Measurements from ENCODE around the gene RNF26.

RNF26 gene

DNA sequence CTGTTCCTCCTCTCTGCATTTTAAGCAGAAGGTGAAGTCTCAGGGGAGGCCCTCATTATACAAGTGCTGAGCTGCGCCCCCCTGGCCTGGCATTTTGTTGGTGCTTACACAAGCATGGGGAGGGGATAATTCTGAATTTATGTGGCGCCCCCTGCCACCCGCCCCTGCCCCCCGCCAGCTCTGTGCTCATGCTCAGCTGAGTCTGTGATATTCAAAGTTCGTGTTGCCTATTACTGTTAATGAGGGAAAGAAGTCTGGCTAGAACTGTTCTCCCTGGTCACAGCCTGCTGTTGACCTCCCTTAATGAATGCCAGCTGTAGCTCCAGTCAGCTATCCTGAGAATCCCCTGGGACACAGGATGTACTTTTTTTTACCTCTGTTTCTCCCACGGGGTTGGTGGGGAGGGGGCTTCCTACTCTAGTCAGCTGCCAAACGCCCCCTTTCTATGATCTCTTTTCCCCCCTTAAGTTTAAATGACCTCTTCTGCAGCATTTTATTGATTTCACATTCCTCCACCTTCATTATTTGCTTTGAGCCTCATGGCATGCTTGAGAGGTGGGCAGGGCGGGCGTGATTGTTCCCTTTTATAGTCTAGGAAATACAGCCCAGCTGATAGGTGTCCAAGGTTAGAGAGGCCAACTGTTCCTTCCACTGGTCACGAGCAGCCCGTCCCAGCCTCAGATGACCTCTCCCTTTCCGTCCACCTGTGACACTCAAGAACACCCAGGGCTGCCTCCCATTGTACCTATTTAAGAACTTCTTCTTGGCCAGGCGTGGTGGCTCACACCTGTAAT lies 35.0 kb downstream of the RNF26 start:
- no peak for DNase-seq (ENCODE audit: low read depth in 1 of 2, low spot score in 1 of 2)

- DNase-seq (ENCODE audit: low read depth in 1 of 2, low spot score in 1 of 2): no peak
Observed at GRCh38 chr11:119370486-119371046, 36.2 kb downstream of the RNF26 start.

- no peak for DNase-seq (ENCODE audit: low read depth in 1 of 2, low spot score in 1 of 2)
Observed at GRCh38 chr11:119371067-119371601, 36.8 kb downstream of the RNF26 start.

GRCh38 chr11:119371778-119372182 lies 37.5 kb downstream of the RNF26 start:
- no peak for DNase-seq (ENCODE audit: low read depth in 1 of 2, low spot score in 1 of 2)

GRCh38 chr11:119372260-119373058 lies 38.1 kb downstream of the RNF26 start:
- no peak for DNase-seq (ENCODE audit: low read depth in 1 of 2, low spot score in 1 of 2)

- no peak for DNase-seq (ENCODE audit: low read depth in 1 of 2, low spot score in 1 of 2)
Observed at GRCh38 chr11:119373059-119373920, 39.0 kb downstream of the RNF26 start.

DNA sequence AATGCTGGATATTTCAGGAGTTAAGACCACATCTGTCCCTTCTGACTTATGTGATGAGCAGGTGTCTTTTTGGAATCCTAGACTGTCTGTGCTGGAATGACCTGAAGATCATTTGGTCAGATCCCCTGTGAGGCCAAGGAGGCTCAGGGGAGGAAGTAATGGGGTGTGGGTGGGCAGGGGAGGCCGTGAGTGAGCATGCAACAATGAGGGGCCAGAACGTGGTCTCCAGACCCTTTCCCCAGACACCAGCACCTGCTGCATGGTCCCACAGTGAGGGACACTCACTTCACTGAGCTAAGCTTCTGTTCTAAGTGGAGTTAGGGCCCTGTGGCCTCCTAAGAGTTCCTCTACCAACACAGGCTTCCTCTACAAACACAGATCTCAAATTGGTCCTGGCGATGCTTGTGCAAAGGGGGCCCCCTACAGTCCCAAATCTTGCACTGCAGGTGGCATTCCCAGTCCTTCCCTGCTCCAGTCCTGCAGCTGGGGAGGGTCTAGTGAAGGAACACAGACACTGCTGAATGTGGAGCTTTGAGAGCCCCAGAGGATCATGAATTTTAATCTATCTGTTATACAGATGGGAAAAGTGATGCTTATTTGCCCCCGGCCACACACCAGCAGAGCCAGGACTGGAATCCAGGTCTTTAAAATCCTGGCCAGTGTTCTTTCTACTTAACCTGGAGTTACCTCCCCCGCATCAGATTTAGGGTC lies 39.7 kb downstream of the RNF26 start:
- DNase-seq (ENCODE audit: low read depth in 1 of 2, low spot score in 1 of 2): no peak

GRCh38 chr11:119374632-119375336 lies 40.5 kb downstream of the RNF26 start:
- no peak for DNase-seq (ENCODE audit: low read depth in 1 of 2, low spot score in 1 of 2)

DNA sequence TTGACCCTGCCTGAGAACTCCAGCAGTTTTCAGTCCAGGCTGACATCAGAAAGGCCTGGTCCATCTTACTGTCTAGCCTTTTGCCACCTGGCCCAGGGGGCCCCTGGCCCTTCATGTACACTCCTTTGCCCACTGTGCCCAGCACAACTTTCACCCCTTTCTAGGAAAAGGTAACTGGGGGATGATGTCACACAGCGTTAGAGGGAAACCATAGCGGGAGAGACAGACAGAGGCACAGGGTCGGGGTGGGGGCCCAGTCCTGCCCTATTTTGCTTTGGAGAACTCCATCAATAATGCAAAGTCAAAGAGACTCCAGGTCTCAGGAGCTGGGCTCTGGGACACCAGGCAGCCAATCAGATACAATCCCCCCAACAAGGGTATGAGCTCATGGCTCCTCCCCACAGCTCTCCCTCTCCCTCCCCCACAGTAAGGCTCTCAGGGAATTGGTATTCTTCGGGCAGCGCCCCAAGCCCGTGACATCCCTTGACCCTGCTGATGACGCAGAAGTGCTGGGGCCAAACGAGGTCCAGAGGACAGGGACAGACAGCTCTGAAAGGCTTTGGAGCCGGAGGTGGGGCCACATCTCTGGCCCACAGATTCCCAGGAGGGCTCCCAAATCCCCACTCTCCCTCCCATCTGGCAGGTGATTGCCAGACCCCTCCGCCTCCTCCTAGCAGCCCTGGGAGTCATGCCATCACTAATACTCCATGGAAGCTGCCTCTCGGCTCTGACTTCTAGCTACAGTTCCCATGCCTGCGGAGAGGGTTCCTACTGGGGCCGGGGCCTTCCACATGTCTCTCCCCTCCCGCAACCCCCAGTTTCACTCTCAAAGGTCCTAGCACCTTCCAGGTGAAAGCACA lies 41.2 kb downstream of the RNF26 start:
- DNase-seq (ENCODE audit: low read depth in 1 of 2, low spot score in 1 of 2): no peak

GRCh38 chr11:119376197-119376847 lies 42.0 kb downstream of the RNF26 start:
- no peak for DNase-seq (ENCODE audit: low read depth in 1 of 2, low spot score in 1 of 2)

DNA sequence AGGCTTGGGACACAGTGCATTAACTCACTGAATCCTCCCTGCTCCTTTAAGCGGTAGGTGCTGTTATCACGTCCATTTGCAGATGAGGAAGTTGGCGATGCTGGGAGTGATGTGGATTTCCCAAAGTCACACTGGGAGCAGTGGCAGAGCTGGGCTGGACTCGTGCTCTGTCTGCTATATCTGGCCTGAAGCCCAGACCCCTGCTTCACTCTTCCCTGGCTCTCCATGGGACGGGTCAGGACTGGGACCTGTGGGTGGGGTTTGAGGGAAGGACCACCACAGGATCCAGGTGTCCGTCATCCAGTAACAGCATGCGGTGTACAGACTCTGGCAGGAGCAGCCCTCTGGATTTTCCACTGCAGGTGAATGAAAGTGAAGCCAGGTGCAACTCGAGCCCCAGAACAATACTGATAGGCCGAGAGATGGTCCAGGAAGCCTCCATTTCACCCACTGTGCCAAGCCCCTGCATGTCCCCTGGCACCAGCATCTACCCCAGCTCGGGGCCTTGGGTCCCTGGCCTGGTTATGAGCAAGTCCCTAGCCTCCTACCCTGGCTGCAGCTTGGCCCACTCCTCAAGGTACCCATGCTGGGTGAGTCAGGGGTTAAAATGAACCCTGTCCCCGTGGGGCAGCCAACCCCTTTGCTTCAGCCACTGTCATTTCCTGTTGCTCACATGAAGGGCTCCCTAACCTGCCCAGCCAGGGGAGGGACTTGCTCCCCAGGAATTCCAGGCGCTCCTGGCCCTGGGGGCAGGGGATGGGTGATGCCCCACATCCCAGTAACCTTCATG lies 43.0 kb downstream of the RNF26 start:
- DNase-seq (ENCODE audit: low read depth in 1 of 2, low spot score in 1 of 2): no peak

DNA sequence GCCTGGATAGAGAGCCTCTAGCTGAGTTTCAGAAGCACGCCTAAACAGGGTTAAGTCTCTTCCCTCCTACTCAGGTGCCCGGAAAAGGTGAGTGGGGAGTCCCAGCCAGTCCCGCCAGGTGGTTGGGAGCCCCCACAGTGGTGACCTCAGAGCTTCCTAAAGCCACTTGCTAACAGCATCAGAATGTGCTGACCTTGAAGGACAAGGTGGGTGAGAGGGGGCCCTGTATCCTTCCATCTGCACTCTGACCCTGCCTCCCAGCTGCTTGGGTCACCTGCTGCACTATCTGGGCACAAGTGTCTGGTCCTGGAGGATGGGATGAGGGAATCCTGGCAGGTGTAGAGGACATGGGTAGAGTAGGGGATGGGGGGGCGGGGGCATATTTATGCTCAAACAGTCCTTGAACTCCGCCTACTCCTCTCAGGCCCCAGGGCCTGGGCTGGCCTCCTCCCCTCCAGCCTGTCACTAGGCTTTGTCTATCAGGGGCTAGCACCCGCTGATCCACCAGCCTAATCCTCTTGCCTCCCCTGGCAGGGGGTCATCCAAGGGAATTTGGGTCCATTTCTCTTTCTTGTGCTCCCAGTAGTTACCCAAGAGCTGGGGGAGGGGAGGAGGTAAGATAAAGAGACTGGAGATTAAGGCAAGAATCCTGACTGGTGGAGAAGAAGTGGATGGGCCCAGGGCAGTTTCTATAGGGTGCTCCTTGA lies 43.8 kb downstream of the RNF26 start:
- no peak for DNase-seq (ENCODE audit: low read depth in 1 of 2, low spot score in 1 of 2)

GRCh38 chr11:119378851-119379465 lies 44.6 kb downstream of the RNF26 start:
- DNase-seq (ENCODE audit: low read depth in 1 of 2, low spot score in 1 of 2): no peak

DNA sequence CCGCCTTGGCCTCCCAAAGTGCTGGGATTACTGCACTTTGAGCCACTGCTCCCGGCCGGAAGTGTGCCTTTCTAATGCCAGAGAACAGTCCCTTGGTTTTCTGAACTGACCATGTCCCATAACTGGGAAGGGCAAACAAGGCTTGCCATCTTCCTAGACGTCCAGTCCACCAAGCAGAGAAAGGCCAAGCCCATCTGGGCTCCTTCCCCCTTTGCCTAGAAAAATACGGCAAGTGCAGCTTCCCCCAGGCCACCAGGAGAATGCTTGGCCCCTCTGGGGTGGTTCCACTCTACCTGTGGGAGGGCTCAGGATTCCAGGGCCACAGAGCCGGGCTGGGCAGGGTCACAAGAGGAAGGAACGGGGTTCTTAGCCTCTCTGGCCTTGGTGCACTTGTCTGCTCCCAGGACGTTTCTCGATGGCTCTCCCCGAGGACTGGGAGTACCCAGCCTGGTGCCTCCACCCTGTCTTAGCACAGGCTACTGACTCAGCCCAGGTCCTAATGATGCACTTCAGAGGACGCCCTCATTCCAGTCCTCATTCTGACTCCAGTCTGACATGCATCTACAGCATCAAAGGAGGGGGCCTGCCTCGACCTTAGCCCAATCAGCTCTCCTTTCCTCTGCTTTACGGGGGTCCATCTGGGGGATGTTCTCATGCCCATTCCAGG lies 46.0 kb downstream of the RNF26 start:
- DNase-seq (ENCODE audit: low read depth in 1 of 2, low spot score in 1 of 2): no peak

- DNase-seq (ENCODE audit: low read depth in 1 of 2, low spot score in 1 of 2): no peak
Observed at GRCh38 chr11:119380827-119381180, 46.5 kb downstream of the RNF26 start.
